ENCODE results near the gene TBC1D19.

DNA sequence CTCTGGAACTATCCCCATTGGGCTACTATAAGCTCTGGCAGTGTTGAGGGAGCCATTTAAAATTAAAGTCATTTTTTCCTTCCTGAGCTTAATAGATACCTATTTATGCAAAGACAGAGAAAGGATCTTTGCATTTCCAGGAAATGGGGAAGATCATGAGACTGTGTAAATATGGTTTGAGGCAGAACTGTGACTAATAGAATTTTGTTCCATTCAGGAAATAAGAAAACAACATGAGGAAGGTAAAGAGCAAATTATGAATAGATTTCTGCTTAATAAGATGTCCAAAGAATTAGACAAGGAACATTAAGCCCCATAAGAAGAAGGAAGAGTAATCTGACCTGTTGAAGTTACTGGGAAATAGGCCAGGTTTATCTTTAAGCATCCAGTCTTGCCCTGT, 17.8 kb upstream of the TBC1D19 start:
- TF ChIP-seq, protein P1, sequence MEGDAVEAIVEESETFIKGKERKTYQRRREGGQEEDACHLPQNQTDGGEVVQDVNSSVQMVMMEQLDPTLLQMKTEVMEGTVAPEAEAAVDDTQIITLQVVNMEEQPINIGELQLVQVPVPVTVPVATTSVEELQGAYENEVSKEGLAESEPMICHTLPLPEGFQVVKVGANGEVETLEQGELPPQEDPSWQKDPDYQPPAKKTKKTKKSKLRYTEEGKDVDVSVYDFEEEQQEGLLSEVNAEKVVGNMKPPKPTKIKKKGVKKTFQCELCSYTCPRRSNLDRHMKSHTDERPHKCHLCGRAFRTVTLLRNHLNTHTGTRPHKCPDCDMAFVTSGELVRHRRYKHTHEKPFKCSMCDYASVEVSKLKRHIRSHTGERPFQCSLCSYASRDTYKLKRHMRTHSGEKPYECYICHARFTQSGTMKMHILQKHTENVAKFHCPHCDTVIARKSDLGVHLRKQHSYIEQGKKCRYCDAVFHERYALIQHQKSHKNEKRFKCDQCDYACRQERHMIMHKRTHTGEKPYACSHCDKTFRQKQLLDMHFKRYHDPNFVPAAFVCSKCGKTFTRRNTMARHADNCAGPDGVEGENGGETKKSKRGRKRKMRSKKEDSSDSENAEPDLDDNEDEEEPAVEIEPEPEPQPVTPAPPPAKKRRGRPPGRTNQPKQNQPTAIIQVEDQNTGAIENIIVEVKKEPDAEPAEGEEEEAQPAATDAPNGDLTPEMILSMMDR (conservative IDR thresholded peaks at IDR 0.05; ENCODE audit: low read depth, low read length) = no peak
- no peak for TF ChIP-seq POLR2A (IDR thresholded peaks at IDR 0.05; ENCODE audit: low read depth, low read length)
- no peak for TF ChIP-seq RCOR1 (IDR thresholded peaks at IDR 0.05; ENCODE audit: insufficient replicate concordance, low read length)
- no peak for TF ChIP-seq MAFK (IDR thresholded peaks at IDR 0.05; ENCODE audit: low read depth, low read length)
- TF ChIP-seq, protein P2, sequence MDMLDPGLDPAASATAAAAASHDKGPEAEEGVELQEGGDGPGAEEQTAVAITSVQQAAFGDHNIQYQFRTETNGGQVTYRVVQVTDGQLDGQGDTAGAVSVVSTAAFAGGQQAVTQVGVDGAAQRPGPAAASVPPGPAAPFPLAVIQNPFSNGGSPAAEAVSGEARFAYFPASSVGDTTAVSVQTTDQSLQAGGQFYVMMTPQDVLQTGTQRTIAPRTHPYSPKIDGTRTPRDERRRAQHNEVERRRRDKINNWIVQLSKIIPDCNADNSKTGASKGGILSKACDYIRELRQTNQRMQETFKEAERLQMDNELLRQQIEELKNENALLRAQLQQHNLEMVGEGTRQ (IDR thresholded peaks at IDR 0.05; ENCODE audit: low read depth, low read length) = no peak
- TF ChIP-seq, protein P3, sequence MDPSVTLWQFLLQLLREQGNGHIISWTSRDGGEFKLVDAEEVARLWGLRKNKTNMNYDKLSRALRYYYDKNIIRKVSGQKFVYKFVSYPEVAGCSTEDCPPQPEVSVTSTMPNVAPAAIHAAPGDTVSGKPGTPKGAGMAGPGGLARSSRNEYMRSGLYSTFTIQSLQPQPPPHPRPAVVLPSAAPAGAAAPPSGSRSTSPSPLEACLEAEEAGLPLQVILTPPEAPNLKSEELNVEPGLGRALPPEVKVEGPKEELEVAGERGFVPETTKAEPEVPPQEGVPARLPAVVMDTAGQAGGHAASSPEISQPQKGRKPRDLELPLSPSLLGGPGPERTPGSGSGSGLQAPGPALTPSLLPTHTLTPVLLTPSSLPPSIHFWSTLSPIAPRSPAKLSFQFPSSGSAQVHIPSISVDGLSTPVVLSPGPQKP (IDR thresholded peaks at IDR 0.05; ENCODE audit: borderline replicate concordance, low read depth, low read length) = no peak
- no peak for TF ChIP-seq SMC3 (IDR thresholded peaks at IDR 0.05; ENCODE audit: low read depth, low read length)
- no peak for TF ChIP-seq MXI1 (IDR thresholded peaks at IDR 0.05; ENCODE audit: borderline replicate concordance, low read depth, low read length)
- no peak for TF ChIP-seq BHLHE40 (IDR thresholded peaks at IDR 0.05; ENCODE audit: low read depth, low read length)
- TF ChIP-seq RFX5 (IDR thresholded peaks at IDR 0.05; ENCODE audit: low read depth, low read length) = no peak
- TF ChIP-seq RAD21 (IDR thresholded peaks at IDR 0.05; ENCODE audit: low read length) = no peak
- TF ChIP-seq CEBPB (IDR thresholded peaks at IDR 0.05; ENCODE audit: low read depth, low read length) = no peak

Data from IMR-90 (cell line).